VCaP (cell line): ENCODE measurements around the gene A3GALT2.
A peak's percentile ranks its signal among the peaks of the same experiment; 100 is the strongest.
"Not testable (repeated sequence)": the region's sequence is repeated elsewhere in the genome, so short reads cannot be mapped to it uniquely, and the experiment has no call there.

Source experiments
- H3K27ac ChIP-seq: fragments of 450-650 bp; 2 replicates; pipeline ENCODE4 v1.5.1; 2017
- CTCF ChIP-seq: fragments of 450-650 bp; conservative IDR thresholded peaks from 2 replicates; pipeline ENCODE4 v1.5.1; 2017; ENCODE audit warnings: mild to moderate bottlenecking, moderate library complexity

The A3GALT2 gene

GRCh38 chr1:33296082-33296458 lies 24.8 kb downstream of the A3GALT2 start:
- TF ChIP-seq CTCF, result no peak
- no peak overlapping the region for H3K27ac ChIP-seq

DNA sequence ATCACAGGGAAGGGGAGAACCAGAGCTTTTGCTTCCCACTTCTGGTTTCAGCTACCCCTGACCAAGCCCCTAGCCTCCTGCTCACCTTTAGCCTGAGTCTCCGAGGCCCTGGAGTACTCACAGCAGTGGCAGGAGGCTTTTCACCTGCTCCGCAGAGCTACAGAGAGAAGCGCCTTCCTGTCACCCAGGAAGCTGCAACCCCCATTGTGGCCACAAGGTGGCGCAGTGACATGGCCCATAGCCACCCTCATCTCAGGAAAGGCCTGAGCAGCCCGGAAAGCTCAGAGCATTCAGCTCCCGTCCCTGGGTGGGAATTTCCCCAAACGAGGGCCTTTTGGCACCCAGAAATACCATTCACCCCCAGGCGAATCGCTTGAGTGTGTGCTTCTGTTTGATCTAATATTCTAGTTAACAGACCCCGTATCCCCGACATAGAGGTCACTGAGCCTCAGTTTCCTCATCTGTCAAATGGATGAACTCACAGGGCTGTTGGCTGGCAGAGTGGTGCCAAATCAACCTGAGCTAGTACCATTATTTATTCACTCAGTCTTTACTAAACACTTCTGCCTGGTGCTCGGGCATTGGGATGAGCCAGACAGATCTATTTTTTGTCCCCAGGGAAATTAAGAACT lies 25.3 kb downstream of the A3GALT2 start:
- H3K27ac ChIP-seq, result no peak overlapping the region
- peak; percentile 95 for TF ChIP-seq CTCF

DNA sequence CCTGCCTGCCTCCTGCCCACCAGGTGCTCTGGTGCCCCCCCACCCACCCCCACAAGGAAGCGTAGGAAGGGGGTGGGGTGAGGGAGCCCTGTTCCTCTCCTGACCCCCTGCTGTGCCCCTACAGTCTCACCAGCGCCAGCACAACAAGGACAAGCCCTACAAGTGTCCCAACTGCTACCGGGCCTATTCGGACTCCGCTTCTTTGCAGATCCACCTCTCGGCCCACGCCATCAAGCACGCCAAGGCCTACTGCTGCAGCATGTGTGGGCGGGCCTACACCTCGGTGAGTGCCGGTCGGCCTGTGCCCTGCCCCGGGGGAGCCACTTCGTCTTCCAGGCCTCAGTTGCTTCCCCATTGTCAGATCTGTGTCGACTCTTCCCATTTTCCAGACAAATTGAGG lies 25.9 kb downstream of the A3GALT2 start:
- TF ChIP-seq CTCF, result no peak
- H3K27ac ChIP-seq, result no peak overlapping the region

GRCh38 chr1:33294071-33295010 lies 26.6 kb downstream of the A3GALT2 start:
- H3K27ac ChIP-seq, result no peak overlapping the region
- TF ChIP-seq CTCF, result no peak

DNA sequence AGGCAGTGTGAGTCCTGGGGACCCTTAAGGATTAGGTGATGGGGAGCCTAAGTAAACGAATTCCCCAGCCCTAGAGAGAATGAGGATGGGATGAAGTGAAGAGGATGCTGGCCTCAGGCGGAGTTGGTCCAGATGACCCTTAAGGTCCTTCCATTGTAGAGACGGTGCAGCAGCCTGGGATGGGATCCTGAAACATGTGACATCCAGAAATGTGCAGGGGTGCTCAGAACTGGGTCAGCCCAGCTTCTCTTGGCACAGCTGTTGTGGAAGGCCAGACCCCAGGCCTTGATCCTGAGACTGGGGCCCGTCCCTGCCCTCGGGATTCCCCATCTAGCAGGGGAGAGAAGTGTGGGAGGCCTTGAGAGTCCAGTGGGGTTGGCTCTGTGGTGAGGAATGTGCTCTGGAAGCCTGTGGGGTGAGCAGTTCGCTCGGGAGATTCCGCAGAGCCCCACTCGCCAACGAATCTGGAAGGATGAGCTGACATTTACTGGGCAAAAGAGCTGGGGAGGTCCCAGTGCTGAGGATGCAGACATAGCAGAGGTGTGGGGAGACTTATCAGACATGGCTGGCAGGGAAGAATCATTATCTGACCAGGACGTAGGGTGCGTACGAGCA lies 28.1 kb downstream of the A3GALT2 start:
- no peak for TF ChIP-seq CTCF
- no peak overlapping the region for H3K27ac ChIP-seq

- not testable (repeated sequence) for H3K27ac ChIP-seq
Observed at GRCh38 chr1:33290615-33291014, 30.3 kb downstream of the A3GALT2 start.

DNA sequence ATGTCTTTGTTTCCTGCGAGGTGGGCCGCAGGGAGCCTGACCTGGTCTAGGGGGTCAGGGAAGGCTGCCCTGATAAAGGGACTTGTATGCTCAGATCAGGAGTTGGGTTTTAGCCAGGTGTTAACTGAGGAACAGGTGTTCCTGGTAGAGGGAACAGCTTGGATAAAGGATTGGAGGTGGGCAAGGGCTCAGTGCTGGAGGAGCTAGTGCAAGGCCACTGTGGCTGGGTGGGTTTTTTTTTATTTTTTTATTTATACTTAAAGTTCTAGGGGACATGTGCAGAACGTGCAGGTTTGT lies 31.1 kb downstream of the A3GALT2 start:
- no peak overlapping the region for H3K27ac ChIP-seq
- no peak for TF ChIP-seq CTCF
